Activated B cell treated with CpG ODN at 0.5 μM for 24 hours (primary cell): ENCODE results near the gene TTC7B. TPM values are rescaled to one million over a fixed set of nuclear protein-coding genes. Genes with fewer than 3 reads are reported as not detected.

Source experiments
- ATAC-seq: fragments of 200-7000 bp; cut with Tn5 transposase; one replicate; pipeline ENCODE4 v1.10.0; 2021; ENCODE audit warnings: low read depth, mild to moderate bottlenecking, moderate library complexity
- CTCF ChIA-PET: fragments of 350-600 bp; sonication (Branson Sonifier 250); formaldehyde crosslinking; loops from one replicate; lab custom pipeline; 2021; ENCODE audit warnings: antibody characterized with exemption; lab: Charles Lee
- POLR2A ChIA-PET: fragments of 350-600 bp; sonication (Branson Sonifier 250); formaldehyde crosslinking; loops from one replicate; lab custom pipeline; 2021; ENCODE audit warnings: antibody characterized with exemption; lab: Charles Lee
- DNase-seq: peaks from one replicate; pipeline ENCODE4 v3.0.0; 2022
- H3K27ac Mint-ChIP-seq: one replicate; pipeline ENCODE4 v1.8.0; 2020; ENCODE audit warnings: mixed read lengths
- H3K27me3 Mint-ChIP-seq: one replicate; pipeline ENCODE4 v1.8.0; 2021; ENCODE audit warnings: mixed read lengths
- H3K36me3 Mint-ChIP-seq: one replicate; pipeline ENCODE4 v1.8.0; 2021; ENCODE audit warnings: low read depth, mixed read lengths
- H3K4me1 Mint-ChIP-seq: one replicate; pipeline ENCODE4 v1.8.0; 2021; ENCODE audit warnings: mixed read lengths
- H3K4me3 Mint-ChIP-seq: one replicate; pipeline ENCODE4 v1.8.0; 2020; ENCODE audit warnings: mild to moderate bottlenecking, mixed read lengths
- H3K9me3 Mint-ChIP-seq: one replicate; pipeline ENCODE4 v1.8.0; 2020; ENCODE audit warnings: mixed read lengths
- CTCF ChIP-seq: fragments of 200-600 bp; IDR thresholded peaks from one replicate; pipeline ENCODE4 v1.8.0; 2022; ENCODE audit warnings: antibody characterized with exemption, mild to moderate bottlenecking
- intact Hi-C: fragments of 100-400 bp; cut with micrococcal nuclease; formaldehyde crosslinking; loops from one replicate; pipeline ENCODE4 v1.15.1; 2024
- total RNA-seq: library from RNA; stranded (reverse); gene quantifications from 2 replicates; pipeline ENCODE4 v1.2.3, GENCODE V29; 2022

The TTC7B gene
- total RNA-seq, 1 donor from 2014 or later: 1.9 TPM

GRCh38 chr14:90540437-90540836 is 275.8 kb downstream of the TTC7B start:
- no peaks in the 10 kb centered on the region for H3K27me3 Mint-ChIP-seq
- no peaks in the 10 kb centered on the region for H3K9me3 Mint-ChIP-seq
- TF ChIP-seq CTCF: no peak
- ChIA-PET POLR2A (no interaction called here), CTCF (no interaction called here)
- no peaks in the 10 kb centered on the region for H3K36me3 Mint-ChIP-seq
- H3K27ac Mint-ChIP-seq: no peak overlapping the region
- intact Hi-C loops: no loop called here
- no peak for DNase-seq
- no peak overlapping the region for H3K4me3 Mint-ChIP-seq
- peaks cover 4% of the 10 kb centered on the region for H3K4me1 Mint-ChIP-seq
- no peak for ATAC-seq

GRCh38 chr14:90539996-90540395 is 276.2 kb downstream of the TTC7B start:
- POLR2A ChIA-PET: no interaction called here
- no peak overlapping the region for H3K27ac Mint-ChIP-seq
- CTCF ChIA-PET: no interaction called here
- H3K4me3 Mint-ChIP-seq: no peak overlapping the region
- H3K36me3 Mint-ChIP-seq: no peaks in the 10 kb centered on the region
- no peak for ATAC-seq
- H3K9me3 Mint-ChIP-seq: no peaks in the 10 kb centered on the region
- peaks cover 4% of the 10 kb centered on the region for H3K4me1 Mint-ChIP-seq
- intact Hi-C loops: no loop called here
- no peak for DNase-seq
- no peak for TF ChIP-seq CTCF
- H3K27me3 Mint-ChIP-seq: no peaks in the 10 kb centered on the region

GRCh38 chr14:90539496-90539775 is 276.8 kb downstream of the TTC7B start:
- DNase-seq: no peak
- ATAC-seq: no peak
- POLR2A ChIA-PET: no interaction called here
- Mint-ChIP-seq H3K4me1 (peaks cover 4% of the 10 kb centered on the region), H3K9me3 (no peaks in the 10 kb centered on the region), H3K4me3 (no peak overlapping the region), H3K27me3 (no peaks in the 10 kb centered on the region), H3K36me3 (no peaks in the 10 kb centered on the region), H3K27ac (no peak overlapping the region)
- CTCF ChIA-PET: no interaction called here
- intact Hi-C loops: no loop called here
- no peak for TF ChIP-seq CTCF

GRCh38 chr14:90538716-90539495 is 277.3 kb downstream of the TTC7B start:
- Mint-ChIP-seq H3K9me3 (no peaks in the 10 kb centered on the region), H3K36me3 (no peaks in the 10 kb centered on the region), H3K4me3 (no peak overlapping the region), H3K27me3 (no peaks in the 10 kb centered on the region), H3K27ac (no peak overlapping the region), H3K4me1 (peaks cover 4% of the 10 kb centered on the region)
- ChIA-PET CTCF (no interaction called here), POLR2A (no interaction called here)
- TF ChIP-seq CTCF: no peak
- ATAC-seq: no peak
- DNase-seq: no peak
- intact Hi-C loops: no loop called here

GRCh38 chr14:90538095-90538494 is 278.1 kb downstream of the TTC7B start:
- DNase-seq: no peak
- ChIA-PET POLR2A (no interaction called here), CTCF (no interaction called here)
- TF ChIP-seq CTCF: no peak
- Mint-ChIP-seq H3K27ac (no peak overlapping the region), H3K27me3 (no peaks in the 10 kb centered on the region), H3K4me3 (no peak overlapping the region), H3K9me3 (no peaks in the 10 kb centered on the region), H3K4me1 (peaks cover 4% of the 10 kb centered on the region), H3K36me3 (no peaks in the 10 kb centered on the region)
- intact Hi-C loops: no loop called here
- ATAC-seq: no peak
